ENCODE measurements around the gene GSKIP. TPM values are rescaled to one million over a fixed set of nuclear protein-coding genes. Genes with fewer than 3 reads are reported as not detected.

Gene GSKIP
- total and polyA plus RNA-seq, 2 donors from 2014 or later: 13.1 to 30.5 TPM

DNA sequence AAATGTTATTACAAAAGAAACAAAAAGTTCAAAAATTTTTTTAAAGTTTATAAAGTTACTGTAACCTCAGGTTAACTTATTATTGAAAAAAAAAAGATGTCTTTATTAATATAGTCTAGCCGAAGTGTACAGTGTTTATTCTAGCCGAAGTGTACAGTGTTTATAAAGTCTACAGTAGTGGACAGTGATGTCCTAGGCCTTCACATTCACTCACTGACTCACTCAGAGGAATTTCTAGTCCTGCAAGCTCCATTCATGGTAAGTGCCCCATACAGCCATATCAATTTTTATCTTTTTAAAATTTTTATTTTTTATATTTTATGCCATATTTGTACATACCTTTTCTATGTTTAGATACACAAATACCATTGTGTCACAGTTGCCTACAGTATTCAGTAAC is 10.6 kb upstream of the GSKIP start:
- intact Hi-C loops (cut with DNase I): no loop called here
- no peak for DNase-seq
- no peaks in the 10 kb centered on the region for H3K36me3 ChIP-seq (ENCODE audit: control insufficient read depth in 2 of 3, insufficient read depth in 3 of 3, low read length in 3 of 3)
- no peak overlapping the region for H3K9ac ChIP-seq (ENCODE audit: low read length in 3 of 3)
- no peaks in the 10 kb centered on the region for H3K4me1 ChIP-seq (ENCODE audit: control insufficient read depth in 2 of 3, insufficient read depth in 2 of 3, low read depth in 1 of 3, low read length in 3 of 3)
- H3K4me3 ChIP-seq (ENCODE audit: low read length in 3 of 3): no peak overlapping the region
- H3K27ac ChIP-seq (ENCODE audit: low read depth in 2 of 2, low read length in 2 of 2): no peak overlapping the region
- H3K9me3 ChIP-seq (ENCODE audit: control insufficient read depth in 2 of 3, insufficient read depth in 1 of 3, low read length in 3 of 3): no peaks in the 10 kb centered on the region
- no peak for FAIRE-seq
- TF ChIP-seq, protein P1, sequence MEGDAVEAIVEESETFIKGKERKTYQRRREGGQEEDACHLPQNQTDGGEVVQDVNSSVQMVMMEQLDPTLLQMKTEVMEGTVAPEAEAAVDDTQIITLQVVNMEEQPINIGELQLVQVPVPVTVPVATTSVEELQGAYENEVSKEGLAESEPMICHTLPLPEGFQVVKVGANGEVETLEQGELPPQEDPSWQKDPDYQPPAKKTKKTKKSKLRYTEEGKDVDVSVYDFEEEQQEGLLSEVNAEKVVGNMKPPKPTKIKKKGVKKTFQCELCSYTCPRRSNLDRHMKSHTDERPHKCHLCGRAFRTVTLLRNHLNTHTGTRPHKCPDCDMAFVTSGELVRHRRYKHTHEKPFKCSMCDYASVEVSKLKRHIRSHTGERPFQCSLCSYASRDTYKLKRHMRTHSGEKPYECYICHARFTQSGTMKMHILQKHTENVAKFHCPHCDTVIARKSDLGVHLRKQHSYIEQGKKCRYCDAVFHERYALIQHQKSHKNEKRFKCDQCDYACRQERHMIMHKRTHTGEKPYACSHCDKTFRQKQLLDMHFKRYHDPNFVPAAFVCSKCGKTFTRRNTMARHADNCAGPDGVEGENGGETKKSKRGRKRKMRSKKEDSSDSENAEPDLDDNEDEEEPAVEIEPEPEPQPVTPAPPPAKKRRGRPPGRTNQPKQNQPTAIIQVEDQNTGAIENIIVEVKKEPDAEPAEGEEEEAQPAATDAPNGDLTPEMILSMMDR (IDR thresholded peaks at IDR 0.05; ENCODE audit: borderline replicate concordance, extremely low read depth, insufficient read depth): no peak
- H3K27me3 ChIP-seq (ENCODE audit: control insufficient read depth, insufficient read depth, low read length): no peaks in the 10 kb centered on the region

DNA sequence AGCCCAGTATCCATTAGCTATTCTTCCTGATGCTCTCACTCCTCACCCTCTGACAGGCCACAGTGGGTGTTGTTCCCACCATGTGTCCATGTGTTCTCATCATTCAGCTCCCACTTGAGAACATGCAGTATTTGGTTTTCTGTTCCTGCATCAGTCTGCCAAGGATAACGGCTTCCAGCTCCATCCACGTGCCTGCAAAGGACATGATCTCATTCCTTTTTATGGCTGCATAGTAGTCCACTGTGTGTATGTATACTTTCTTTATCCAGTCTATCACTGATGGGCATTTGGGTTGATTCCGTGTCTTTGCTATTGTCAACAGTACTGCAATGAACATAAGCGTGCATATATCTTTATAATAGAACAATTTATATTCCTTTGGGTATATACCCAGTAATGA is 9.1 kb upstream of the GSKIP start:
- H3K27me3 ChIP-seq (ENCODE audit: control insufficient read depth, insufficient read depth, low read length): no peaks in the 10 kb centered on the region
- DNase-seq: no peak
- TF ChIP-seq, protein P1 (IDR thresholded peaks at IDR 0.05; ENCODE audit: borderline replicate concordance, extremely low read depth, insufficient read depth): no peak
- no peak overlapping the region for H3K9ac ChIP-seq (ENCODE audit: low read length in 3 of 3)
- H3K4me3 ChIP-seq (ENCODE audit: low read length in 3 of 3): no peak overlapping the region
- no peaks in the 10 kb centered on the region for H3K4me1 ChIP-seq (ENCODE audit: control insufficient read depth in 2 of 3, insufficient read depth in 2 of 3, low read depth in 1 of 3, low read length in 3 of 3)
- no peak overlapping the region for H3K27ac ChIP-seq (ENCODE audit: low read depth in 2 of 2, low read length in 2 of 2)
- no peak for FAIRE-seq
- H3K36me3 ChIP-seq (ENCODE audit: control insufficient read depth in 2 of 3, insufficient read depth in 3 of 3, low read length in 3 of 3): no peaks in the 10 kb centered on the region
- H3K9me3 ChIP-seq (ENCODE audit: control insufficient read depth in 2 of 3, insufficient read depth in 1 of 3, low read length in 3 of 3): no peaks in the 10 kb centered on the region
- intact Hi-C loops (cut with DNase I): no loop called here

- intact Hi-C loops (cut with DNase I): no loop called here
- no peak overlapping the region for H3K27ac ChIP-seq (ENCODE audit: low read depth in 2 of 2, low read length in 2 of 2)
- TF ChIP-seq, protein P1 (IDR thresholded peaks at IDR 0.05; ENCODE audit: borderline replicate concordance, extremely low read depth, insufficient read depth): no peak
- DNase-seq: no peak
- peaks cover 2 to 15% (median 10%) of the 10 kb centered on the region in 3 donors for H3K4me1 ChIP-seq (ENCODE audit: control insufficient read depth in 2 of 3, insufficient read depth in 2 of 3, low read depth in 1 of 3, low read length in 3 of 3)
- H3K27me3 ChIP-seq (ENCODE audit: control insufficient read depth, insufficient read depth, low read length): no peaks in the 10 kb centered on the region
- no peak overlapping the region for H3K4me3 ChIP-seq (ENCODE audit: low read length in 3 of 3)
- H3K9ac ChIP-seq (ENCODE audit: low read length in 3 of 3): no peak overlapping the region
- H3K9me3 ChIP-seq (ENCODE audit: control insufficient read depth in 2 of 3, insufficient read depth in 1 of 3, low read length in 3 of 3): no peaks in the 10 kb centered on the region
- H3K36me3 ChIP-seq (ENCODE audit: control insufficient read depth in 2 of 3, insufficient read depth in 3 of 3, low read length in 3 of 3): no peaks in the 10 kb centered on the region
- FAIRE-seq: no peak
These were observed 6.1 kb upstream of the GSKIP start for GRCh38 chr14:96357216-96357615.

GRCh38 chr14:96359959-96360358 is 3.4 kb upstream of the GSKIP start:
- no peak overlapping the region for H3K27ac ChIP-seq (ENCODE audit: low read depth in 2 of 2, low read length in 2 of 2)
- no peaks in the 10 kb centered on the region for H3K36me3 ChIP-seq (ENCODE audit: control insufficient read depth in 2 of 3, insufficient read depth in 3 of 3, low read length in 3 of 3)
- DNase-seq (no peak), FAIRE-seq (no peak)
- H3K9ac ChIP-seq (ENCODE audit: low read length in 3 of 3): no peak overlapping the region
- H3K4me3 ChIP-seq (ENCODE audit: low read length in 3 of 3): no peak overlapping the region
- intact Hi-C loops (cut with DNase I): no loop called here
- TF ChIP-seq, protein P1 (IDR thresholded peaks at IDR 0.05; ENCODE audit: borderline replicate concordance, extremely low read depth, insufficient read depth): no peak
- no peaks in the 10 kb centered on the region for H3K9me3 ChIP-seq (ENCODE audit: control insufficient read depth in 2 of 3, insufficient read depth in 1 of 3, low read length in 3 of 3)
- peaks cover 8 to 20% (median 13%) of the 10 kb centered on the region in 3 donors for H3K4me1 ChIP-seq (ENCODE audit: control insufficient read depth in 2 of 3, insufficient read depth in 2 of 3, low read depth in 1 of 3, low read length in 3 of 3)
- no peaks in the 10 kb centered on the region for H3K27me3 ChIP-seq (ENCODE audit: control insufficient read depth, insufficient read depth, low read length)
